HK-2 (cell line): ENCODE measurements around the gene FAM200A.
"Not testable (repeated sequence)": the region's sequence is repeated elsewhere in the genome, so short reads cannot be mapped to it uniquely, and the experiment has no call there.

Experiments
- DNase-seq: peaks from one replicate; pipeline ENCODE4 v3.0.0-alpha.2; 2018; ENCODE audit not compliant: unreplicated experiment

Gene FAM200A

DNA sequence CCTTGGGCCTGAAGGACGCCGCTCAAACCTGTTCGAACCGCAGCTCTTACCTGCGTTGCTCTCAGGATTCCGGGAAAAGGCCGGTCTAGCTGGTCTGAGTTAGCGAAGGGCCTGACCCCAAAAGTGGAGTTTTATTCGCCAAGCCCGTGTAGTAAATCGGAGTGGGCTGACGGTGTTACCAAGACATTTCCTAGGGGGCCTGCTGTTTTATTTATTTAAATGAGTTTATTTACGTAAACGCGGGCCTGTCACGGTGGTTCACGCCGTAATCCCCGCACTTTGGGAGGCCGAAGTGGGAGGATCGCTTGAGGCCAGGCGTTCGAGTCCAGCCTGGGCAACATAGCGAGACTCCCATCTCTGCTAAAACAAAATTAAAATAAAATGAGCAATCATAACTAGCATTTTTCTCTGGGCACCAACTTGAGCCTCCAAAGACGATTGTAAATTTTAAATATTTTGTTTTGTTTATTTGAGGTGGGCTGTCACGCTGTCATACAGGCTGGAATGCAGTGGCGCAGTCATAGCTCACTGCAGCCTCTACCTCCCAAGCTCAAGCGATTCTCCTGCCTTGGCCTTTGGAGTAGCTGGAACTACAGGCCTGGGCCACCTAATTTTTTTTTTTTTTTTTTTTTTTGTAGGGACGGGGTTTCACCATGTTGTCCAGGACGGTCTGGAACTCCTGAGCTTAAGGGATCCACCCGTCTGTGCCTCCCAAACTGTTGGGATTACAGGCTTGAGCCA lies 7.4 kb upstream of the FAM200A start:
- no peak for DNase-seq

DNA sequence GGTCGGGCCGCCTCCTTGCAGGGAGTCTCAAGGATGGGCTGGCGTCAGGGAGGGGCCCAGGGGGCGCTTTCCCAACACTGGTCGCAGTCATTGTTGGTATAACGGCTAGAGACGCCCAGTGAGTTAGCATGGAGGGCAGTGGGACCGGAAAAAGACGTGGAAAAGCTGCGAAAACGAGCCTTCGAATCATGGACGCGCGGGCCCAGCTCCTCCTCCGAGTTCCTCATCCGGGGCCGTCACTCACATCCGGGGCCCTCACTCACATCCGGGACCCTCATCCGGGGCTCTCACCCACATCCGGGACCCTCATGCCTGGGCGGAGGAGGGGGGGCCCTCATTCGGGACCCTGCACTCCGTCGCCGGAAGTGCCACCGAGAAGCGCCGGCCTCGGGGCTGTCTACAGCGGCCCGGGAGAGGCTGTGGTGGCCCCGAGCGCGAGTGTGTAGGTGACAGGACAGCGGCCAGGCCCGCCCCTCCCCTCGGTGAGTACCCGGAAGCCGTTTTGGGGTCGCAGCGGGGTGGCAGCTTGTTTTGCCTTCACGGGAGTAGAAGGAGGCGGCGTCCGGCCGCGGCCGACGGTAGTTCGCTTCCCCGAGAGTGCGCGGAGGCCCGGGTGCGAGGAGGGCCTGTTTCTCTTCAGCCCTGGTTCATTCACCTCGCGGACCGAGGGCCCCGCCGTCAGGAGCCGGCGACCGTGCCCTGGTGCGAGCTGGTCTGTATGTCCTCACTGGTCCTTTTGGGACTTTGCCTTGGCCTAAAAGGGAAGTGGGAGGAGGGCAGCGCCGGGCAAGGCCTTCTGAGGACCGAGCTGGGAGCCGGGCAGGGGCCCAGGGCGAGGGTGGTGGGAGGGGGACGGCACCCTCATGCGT lies 6.6 kb upstream of the FAM200A start, which contains the start of gene ZNF655:
ZNF655 (plus strand) TSS at position 337 of the 869 bp plus-strand sequence. CDS start 1,918 bp downstream, outside the sequence.
- peak; percentile 86 for DNase-seq

DNA sequence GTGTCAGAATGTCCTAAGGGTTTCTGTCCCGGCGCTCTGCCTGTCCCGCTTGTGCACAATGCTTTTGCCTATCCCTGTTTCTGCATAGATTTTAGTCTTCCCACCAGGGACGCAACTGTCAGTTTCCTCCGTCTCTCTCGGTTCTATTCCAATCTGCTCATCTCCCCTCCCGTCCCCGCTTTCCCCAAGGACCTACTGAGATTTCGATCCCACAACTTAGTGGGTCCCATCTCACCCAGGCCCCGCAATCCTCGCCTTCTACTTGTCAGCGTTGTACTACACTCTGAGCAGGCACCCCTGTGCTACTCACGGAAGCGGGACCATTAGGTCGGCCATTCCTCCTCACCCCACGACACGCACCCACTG lies 6.0 kb upstream of the FAM200A start:
- no peak for DNase-seq

DNA sequence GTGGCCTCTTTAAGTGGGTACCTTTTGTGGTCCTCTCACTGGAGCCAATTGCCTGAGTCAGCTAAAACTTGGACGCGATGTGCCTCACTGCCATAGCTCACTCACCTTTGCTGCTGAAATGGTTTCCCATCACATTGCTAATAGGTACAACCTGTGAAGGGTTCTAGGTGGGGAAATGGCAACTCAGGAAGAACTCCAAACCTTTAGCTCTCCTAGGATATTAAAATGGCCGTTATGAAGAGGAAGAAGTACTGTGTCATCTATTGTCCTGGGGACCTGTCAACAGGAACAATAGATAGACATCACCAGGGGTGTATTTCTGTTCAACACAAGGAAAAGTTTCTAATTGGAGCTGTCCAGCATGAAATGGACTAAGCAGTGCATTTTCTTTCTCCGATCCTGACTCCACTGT lies 5.3 kb upstream of the FAM200A start:
- DNase-seq = no peak

DNA sequence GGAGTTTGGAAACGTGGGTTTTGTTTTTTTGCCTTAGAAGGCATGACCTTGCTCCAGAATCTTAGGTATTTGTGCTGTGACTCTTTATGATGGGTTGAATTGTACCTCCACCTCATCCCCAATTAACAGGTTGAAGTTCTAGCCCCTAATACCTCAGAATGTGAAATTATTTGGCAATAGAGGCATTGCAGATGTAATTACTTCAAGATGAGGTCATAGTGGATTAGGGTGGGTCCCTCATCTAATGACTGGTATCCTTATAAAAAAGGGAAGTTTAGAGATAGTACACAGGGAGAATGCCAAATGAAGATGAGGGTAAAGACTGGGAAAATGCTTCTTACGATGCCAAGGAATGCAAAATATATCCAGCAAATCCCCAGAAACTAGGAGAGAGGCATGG lies 3.0 kb upstream of the FAM200A start:
- DNase-seq = no peak

DNA sequence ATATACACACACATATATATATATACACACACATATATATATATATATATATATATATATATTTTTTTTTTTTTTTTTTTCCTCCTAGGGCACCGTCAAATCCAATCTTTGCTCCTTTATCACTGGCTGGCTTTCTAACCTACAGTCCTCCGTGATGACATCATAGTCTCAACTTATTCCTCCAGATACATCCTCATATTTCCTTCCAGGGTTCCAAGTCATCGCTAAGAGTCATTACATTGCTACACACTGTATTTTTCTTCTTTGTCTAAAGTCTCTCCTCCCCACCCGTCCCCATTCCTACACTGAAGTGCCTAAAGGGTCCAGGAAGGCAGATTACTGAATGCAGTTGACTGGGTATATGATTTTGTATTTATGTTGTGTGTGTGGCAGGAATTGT lies 1.1 kb upstream of the FAM200A start:
- no peak for DNase-seq

DNA sequence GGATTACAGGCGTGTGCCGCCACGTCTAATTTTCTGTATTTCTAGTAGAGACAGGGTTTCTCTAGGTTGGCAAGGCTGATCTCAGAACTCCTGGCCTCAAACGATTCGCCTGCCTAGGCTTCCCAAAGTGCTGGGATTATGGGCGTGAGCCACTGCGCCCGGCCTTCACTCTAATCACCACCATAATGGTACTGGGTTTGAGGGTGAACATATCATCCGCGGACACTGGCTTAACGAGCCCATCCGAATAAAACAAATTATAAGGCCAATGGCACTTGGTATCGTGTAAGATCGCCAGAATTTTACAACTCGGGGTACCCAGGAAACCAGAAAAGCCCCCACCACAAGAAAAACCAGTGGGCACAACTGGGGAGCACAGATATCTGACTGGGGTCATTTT lies 580 bp downstream of the FAM200A start:
- no peak for DNase-seq

DNA sequence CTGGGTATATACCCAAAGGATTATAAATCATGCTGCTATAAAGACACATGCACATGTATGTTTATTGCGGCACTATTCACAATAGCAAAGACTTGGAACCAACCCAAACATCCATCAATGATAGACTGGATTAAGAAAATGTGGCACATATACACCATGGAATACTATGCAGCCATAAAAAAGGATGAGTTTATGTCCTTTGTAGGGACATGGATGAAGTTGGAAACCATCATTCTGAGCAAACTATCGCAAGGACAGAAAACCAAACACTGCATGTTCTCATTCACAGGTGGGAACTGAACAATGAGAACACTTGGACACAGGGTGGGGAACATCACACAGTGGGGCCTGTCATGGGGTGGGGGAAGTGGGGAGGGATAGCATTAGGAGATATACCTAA lies 2.4 kb downstream of the FAM200A start:
- DNase-seq = not testable (repeated sequence)

DNA sequence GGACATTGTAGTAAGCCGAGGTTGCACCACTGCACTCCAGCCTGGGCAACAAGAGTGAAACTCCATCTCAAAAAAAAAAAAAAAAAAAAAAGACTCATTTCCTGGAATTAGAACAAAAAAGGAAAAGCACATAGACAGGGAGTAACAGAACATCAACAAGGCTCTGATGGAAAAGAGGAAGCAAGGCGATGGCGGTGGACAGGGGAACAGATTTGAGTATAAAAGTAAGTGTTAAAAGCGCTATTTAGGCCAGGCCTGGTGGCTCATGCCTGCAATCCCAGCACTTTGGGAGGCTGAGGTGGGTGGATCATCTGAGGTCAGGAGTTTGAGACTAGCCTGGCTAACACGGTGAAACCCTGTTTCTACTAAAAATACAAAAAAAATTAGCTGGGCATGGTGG lies 6.6 kb downstream of the FAM200A start:
- not testable (repeated sequence) for DNase-seq

DNA sequence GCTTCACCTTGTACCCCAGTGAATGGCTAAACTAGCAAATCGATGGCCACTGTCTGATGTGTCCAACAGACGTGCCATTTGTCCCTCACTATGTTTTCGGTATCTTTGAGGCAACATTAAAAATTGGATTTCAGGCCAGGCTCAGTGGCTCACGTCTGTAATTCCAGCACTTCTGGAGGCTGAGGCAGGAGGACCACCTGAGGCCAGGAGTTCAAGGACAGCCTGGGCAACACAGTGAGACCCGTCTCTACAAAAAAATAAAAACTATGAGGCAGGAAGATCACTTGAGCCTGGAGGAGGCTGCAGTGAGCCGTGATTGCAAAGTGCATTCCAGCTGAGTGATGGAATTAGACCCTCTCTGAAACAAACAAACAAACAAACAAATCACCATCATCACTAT lies 8.0 kb downstream of the FAM200A start:
- DNase-seq = no peak

DNA sequence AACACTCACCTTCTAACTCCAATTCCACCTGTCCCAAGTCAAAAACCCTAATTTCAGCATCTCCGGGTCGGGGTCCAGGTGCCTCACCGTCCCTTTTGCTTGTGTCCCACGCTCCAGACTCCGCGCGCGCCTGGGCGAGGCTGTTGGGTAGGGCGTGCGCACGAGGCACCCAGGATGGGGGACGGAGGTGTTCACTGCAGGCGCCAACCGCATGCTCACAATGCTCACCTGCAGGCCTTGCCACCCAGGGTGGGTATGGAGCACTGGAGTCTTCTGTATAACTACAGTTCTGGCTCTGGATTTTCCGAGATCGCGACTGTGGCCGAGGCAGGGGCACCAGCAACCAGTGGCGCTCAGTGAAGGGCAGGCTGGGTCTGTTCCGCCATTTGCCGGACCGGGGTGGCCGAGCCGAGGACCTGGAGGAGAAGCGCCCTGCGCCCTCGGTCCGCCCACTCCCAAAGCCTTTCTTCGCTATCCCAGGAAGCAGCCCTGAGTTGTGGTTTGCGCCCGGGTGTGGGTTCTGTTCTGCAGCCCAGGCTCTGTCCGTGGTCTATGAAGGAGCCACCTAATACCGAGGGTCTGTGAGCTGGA lies 8.7 kb downstream of the FAM200A start:
- no peak for DNase-seq

DNA sequence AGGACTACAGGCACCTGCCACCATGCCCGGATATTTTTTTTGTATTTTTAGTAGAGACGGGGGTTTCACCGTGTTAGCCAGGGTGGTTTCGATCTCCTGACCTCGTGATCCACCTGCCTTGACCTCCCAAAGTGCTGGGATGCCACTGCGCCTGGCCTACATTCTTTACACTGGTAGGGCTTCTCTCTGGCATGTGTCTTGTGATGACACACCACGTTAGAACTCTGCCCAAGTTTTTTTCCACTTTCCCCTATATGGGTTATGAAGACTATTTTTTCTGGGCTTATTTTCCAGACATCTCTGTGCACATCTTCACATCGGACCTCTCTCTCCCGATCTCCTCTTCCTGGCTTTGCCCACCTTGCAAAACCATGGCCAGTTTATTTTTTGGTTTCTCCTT lies 10.7 kb downstream of the FAM200A start:
- no peak for DNase-seq

DNA sequence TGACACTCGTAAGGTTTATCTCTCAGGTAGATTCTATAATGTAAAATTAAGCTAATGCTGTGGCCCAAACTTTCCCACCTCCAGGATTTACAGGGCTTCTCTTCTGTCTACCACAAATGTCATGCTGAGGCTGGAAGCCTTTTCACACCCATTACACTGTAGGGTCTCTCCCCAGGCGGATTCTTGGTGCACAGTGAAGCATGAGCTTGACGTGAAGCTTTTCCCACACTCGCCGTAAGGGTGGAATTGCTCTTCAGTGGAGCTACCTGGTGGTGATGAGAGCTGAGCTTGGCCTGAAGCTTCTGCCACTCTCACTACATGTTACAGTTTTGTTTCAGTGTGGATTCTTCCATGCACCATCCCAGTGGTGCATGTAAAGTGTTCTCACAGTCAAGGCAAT lies 11.4 kb downstream of the FAM200A start:
- no peak for DNase-seq

DNA sequence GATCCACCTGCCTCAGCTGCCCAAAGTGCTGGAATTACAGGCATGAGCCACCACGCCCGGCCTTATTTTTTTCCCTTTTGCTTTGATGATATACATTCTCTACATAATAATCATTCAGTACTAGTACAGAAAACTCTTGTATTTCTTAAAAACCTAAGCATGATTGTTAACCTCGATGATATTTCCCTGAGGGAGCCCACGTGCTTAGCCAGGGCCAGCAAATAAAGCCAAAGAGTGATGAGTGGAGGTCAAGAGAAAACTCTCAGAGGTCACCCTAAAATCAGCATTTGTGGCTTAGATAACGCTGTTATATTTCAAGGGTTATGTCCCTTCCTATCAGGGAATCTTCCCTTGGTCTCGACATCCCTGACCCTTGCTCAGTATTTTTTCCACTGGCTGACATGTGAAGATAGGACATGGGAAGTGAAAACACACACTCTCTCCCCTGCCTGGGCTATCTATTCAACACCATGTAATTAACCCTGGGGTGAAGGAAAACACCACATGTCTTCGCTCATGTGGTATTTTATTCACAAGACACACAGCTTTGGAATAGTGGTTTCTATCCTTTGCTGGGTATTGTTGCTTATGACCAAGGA lies 12.6 kb downstream of the FAM200A start:
- no peak for DNase-seq

DNA sequence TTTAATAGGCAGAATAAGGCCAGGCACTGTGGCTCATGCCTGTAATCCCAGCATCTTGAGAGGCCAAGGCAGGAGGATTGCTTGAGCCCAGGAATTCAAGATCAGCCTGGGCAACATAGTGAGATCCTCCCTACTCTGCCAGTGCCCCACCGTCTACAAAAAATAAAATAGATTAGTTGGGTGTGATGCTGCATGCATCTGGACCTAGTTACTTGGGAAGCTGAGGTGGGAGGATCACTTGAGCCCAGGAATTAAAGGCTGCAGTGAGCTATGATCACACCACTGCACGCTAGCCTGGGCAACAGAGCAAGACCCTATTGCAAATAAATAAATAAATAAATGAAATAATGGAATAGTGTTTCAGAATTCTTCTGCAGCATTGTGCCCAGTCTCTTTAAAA lies 16.2 kb downstream of the FAM200A start:
- no peak for DNase-seq

DNA sequence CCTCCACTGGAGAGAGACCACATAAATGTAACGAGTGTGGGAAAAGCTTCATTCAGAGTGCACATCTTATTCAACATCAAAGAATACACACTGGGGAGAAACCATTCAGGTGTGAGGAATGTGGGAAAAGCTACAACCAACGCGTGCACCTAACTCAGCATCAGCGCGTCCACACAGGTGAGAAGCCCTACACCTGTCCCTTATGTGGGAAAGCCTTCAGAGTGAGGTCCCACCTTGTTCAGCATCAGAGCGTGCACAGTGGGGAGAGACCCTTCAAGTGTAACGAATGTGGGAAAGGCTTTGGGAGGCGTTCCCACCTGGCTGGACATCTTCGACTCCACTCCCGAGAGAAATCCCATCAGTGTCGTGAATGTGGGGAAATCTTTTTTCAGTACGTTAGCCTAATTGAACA lies 20.6 kb downstream of the FAM200A start:
- DNase-seq = no peak

DNA sequence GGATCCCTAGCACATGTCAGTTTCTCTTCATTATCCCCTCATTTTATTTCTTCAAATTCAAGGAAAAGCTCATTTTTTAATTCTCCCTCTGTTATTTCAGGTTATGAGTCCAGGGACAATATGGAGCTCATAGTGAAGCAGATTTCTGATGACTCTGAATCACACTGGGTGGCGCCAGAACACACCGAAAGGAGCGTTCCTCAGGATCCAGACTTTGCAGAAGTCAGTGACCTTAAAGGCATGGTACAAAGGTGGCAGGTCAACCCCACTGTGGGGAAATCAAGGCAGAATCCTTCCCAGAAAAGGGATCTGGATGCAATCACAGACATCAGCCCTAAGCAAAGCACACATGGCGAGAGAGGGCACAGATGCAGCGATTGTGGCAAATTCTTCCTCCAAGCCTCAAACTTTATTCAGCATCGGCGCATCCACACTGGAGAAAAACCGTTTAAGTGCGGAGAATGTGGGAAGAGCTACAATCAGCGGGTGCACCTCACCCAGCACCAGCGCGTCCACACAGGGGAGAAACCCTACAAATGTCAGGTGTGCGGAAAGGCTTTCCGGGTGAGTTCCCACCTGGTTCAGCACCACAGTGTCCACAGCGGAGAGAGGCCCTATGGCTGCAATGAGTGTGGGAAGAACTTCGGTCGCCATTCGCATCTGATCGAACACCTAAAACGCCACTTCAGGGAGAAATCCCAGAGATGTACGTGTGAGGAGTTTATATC lies 26.0 kb downstream of the FAM200A start:
- DNase-seq = no peak

DNA sequence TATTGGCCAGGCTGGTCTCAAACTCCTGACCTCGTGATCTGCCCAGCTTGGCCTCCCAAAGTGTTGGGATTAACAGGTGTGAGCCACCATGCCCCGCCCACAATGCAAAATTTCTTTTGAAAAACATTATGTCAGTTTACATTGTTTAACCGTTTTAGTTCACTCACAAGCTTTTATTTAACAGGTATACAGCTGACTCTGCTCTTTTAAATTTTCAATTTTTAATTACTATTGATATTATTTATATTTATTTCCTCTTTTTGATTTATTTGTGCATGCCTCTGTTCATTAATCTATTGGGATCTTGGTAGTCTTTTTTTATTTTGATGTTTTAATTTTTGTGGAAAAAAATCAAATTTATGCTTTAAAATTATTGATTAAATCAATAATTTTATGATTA lies 30.5 kb downstream of the FAM200A start:
- no peak for DNase-seq

DNA sequence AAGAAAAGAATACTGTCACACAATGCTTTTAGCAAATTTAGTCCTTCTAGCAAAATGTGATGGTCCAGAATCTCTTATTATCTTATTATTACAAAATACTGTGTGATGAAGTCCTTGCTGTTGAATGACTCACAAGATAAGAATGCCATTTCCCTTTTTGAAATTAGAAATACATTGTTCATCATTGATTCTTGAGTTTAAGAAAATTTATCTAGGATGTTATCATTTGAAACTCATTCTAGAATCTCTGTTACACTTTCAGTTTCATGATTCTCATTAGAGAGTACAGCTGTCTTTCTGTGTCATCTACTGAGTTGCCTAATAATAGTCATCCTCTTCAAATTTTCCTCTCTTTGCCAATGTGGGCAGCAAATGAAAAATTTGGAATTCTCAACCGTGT lies 37.9 kb downstream of the FAM200A start:
- no peak for DNase-seq

DNA sequence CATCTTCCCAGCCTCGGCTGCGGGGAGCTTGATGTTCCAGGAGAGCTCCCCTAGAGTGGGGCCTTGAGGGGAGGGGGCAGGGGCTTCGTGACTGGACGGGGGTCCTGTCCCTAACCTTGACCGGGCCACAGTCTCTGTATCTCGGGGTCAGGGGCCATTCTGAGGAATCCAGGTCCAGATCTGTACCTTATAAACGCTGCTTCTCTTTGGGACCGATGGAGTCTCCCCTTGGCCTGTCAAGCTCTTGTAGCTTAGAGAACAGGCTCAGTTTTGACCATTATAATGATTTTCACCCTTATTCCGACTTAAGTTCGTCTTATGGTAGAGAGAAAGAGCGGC lies 46.6 kb downstream of the FAM200A start:
- no peak for DNase-seq

DNA sequence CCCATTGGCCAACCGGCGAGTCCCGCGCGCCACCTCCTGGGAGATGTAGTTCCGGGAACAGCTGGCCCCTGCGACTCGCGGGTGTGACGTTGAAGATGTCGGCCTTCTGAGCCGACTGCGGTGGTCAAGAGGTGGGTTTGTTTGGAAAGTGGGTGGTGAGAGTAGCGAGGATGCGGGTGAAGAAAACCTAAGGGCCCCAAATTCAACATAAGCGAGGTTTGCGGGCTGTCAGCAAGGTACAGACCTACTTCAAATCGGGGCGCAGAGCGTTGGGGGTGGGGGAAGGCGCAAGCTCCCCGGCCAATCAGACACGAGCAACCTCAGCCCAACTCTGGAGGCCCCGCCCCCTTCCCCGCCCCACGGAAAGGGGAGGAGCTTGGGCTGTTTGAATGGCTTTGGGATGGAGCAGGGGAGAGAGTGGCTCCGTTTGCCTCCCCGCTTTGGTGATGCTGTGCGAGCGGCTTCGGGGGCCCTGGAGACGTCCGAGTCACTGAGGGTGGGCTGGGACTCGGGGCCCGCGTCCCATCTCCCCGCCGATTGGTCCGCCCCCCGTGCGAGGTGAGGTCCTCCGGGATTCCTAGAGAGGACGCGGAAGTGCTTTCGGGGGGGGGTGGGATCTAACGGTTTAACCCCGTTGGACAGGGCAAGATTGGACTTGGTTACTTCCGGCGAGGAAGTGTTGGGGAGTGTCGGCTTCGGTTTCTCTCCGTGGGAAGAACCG lies 47.2 kb downstream of the FAM200A start, which contains the start of gene ZKSCAN5:
ZKSCAN5 (plus strand) TSS at position 60 of the 721 bp plus-strand sequence. CDS start 1,383 bp downstream, outside the sequence.
- peak; percentile 99 for DNase-seq
